HG03354 (cell line): ENCODE measurements around the gene PROK1.
"Not testable (repeated sequence)": the region's sequence is repeated elsewhere in the genome, so short reads cannot be mapped to it uniquely, and the experiment has no call there.

Source experiments
- ATAC-seq: cut with Tn5 transposase; IDR thresholded peaks from one replicate; pipeline ENCODE4 v1.9.1; 2021; ENCODE audit warnings: mild to moderate bottlenecking; ENCODE audit not compliant: unreplicated experiment, poor library complexity, severe bottlenecking

Gene PROK1

DNA sequence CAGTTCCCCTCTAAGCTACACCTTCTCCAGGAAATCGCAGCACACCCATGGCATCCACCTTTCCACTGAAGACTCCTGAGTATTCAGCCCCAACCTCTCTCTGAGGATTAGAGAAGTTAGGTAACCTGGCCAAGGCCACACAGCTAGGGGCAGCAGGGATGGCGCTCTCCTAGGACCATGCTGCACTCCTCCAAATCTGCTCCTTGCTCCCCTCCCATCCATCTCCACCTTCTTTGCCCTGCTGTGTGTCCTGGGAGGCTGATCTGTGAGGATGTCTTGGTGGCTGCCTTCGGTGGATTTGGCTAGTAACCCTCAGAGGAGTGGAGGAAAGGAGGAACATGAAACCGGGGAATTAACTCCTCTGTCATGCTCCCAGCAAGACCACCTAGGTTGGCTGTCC lies 20.0 kb upstream of the PROK1 start:
- ATAC-seq, result no peak

DNA sequence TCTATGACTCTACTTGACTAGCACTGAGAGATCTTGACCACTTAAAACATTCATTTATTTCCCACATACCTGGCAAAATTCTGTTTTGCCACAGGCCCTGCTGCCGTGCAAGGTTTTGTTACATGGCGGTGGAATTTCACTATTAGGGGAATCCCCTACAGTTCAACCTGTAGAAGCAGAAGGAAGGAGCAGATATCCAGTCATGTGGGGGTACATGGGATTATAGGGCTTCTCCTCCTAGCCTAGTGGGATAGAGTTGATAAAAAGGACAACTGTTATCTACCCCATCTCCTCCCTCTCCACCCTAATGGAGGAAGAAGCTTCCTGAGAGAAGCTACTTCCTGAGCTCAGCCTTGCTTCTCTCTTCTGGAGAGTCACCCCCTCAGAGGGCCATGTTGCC lies 17.7 kb upstream of the PROK1 start:
- ATAC-seq, result no peak

DNA sequence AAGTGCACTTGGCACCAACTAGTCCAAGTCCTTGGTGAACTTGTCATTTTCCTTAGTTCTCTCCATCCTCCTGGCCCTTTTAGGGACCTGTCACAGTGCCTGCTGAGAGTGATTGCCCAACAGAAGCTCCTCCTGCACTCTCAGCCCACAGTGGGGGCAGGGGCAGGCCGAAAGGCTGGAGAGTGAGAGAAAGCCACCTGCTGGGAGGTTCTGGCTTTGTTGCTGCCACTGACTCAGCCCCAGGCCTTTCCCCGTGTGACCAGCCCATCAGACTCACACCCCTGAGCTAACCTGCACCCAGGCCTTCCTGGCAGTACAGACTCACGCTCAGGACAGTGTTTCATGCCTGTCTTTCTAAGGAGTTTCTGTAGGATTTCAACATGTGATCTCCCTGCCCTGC lies 17.1 kb upstream of the PROK1 start:
- ATAC-seq, result no peak

DNA sequence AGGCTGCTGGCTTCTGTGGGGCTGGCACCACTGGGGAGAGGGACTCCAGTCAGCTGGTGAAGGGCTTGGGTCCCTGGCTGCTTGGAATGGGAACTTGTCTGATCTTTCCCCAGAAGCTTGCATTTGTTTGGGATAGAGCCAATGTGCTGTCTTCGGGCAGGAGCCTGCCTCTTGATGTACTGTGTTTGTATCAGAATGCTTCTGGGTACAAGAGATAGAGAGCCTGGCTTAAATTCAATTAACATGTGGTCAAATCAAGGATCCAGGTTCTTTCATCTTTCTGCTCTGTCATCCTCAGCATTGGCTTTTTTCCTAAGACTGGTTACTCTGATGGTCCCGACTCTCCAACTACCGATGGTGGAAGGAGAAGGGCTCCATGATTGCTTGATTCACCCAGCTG lies 16.0 kb upstream of the PROK1 start:
- ATAC-seq, result no peak

DNA sequence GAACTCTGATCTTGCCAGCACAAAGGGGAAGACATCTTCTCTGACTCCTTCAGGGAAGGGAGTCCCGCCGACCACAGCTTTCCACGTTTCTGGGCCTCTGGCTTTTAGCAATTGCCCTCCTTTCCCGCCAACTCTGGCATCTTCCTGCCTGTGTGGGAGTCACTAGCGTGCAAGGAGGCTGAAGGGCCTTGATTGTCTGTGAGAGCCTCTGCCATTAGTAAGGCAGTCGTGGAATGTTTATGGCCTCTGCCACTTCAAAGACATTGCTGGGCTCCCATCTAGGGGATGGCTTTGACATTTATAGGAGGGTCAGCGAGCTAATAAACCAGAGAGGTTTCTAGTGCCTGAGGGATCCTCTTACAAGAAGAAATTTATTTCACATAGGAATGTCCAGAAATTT lies 14.3 kb upstream of the PROK1 start:
- ATAC-seq, result no peak

DNA sequence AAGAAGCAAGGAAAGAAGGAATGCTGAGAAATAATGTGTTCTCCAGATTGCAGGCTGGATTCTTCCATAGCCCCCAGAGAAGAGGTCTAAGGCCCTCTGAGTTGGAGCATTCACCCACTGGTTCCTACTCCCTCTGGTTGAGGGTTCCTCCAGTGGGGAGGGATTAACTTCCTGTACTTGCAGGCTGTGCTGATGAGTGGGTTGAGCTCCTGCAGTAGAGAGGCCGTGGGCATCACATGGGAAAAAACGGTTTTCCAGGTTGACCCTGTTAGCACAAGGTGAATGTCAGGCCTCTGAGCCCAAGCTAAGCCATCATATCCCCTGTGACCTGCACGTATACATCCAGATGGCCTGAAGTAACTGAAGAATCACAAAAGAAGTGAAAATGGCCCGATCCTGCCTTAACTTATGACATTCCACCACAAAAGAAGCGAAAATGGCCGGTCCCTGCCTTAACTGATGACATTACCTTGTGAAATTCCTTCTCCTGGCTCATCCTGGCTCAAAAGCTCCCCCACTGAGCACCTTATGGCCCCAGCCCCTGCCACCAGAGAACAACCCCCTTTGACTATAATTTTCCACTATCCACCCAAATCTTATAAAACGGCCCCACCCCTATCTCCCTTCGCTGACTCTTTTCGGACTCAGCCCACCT lies 13.2 kb upstream of the PROK1 start:
- ATAC-seq, result not testable (repeated sequence)

DNA sequence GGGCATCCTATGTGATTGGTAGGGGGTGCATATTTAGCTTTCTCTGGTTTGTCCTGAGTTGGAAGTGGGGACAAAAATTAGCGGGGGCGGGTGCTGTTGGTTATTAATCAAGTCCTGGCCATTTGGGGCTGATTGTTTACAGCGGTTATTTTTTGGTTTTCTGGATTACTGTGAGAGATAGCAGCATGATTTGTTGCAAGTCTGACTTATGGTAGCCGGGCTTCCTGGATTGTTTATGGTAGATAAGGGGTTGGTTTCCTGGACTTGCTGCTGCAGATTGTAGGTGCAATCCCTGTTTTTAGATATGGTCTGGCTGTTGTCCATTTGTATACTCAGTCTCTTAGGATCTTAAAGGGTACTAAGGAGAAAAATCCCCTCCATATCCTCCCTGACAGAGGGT lies 12.1 kb upstream of the PROK1 start:
- no peak for ATAC-seq

DNA sequence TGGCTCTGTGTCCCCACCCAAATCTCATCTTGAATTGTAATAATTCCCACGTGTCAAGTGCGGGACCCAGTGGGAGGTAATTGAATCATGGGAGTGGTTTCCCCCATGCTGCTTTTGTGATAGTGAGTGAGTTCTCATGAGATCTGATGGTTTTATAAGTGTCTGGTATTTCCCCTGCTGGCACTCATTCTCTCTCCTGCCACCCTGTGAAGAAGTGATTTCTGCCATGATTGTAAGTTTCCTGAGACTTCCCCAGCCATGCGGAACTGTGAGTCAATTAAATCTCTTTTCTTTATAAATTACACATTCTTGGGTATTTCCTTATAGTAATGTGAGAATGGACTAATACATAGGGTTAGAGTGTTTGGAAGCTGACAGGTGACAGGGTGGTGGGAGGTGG lies 11.1 kb upstream of the PROK1 start:
- not testable (repeated sequence) for ATAC-seq

DNA sequence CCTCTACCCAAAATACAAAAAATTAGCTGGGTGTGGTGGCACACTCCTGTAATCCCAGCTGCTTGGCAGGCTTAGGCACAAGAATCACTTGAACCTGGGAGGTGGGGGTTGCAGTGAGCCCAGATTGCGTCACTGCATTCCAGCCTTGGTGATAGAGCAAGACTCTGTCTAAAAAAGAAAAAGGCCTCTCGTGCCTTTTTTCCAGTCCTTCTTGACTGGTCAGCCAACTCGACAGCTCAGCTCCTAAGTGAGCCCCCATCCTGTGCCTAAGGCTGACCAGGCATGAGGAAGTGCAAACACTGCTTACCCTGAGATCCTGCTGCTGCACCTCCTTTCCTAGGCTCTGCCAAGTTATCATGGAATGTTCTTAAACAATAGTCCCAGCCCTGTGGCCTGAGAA lies 10.1 kb upstream of the PROK1 start:
- ATAC-seq, result no peak

DNA sequence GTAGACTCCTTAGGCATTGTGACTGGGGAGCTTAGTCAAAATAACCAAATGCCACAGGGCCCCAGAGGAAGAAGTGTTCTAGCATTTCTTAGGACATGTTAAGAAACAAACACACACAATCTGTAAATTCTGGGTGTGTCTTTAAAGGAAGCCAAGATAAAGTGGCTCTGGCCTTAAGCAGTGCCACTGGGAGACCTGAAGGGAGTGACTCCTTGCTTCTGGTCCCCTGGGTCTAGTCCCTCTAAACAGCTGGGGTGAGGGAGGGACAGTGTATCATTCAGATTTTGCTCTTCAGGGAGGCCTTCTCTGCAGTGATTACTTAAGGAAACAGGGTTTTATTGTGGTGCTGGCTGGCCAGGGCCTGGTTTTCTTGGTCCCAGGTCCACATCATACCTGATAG lies 9.1 kb upstream of the PROK1 start:
- no peak for ATAC-seq

DNA sequence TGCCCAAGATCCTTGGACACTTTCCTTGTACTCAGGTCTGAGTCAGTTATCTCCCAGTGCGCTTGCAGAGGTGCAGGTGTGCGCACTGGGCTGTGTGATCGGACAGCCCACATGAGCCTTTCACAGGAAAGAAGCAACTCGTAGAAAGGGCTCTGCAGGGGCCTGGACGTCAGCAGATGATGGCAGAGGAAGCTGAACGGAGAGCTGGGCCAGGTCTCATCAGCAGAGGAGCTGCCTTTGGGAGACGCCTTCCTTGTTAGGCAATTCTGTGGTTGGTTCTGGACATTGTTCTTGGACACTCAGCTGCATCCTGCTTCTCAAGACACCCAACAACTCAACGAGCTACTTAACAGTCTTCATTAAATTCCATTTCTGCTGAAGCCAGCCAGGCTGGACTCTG lies 7.5 kb upstream of the PROK1 start:
- no peak for ATAC-seq

DNA sequence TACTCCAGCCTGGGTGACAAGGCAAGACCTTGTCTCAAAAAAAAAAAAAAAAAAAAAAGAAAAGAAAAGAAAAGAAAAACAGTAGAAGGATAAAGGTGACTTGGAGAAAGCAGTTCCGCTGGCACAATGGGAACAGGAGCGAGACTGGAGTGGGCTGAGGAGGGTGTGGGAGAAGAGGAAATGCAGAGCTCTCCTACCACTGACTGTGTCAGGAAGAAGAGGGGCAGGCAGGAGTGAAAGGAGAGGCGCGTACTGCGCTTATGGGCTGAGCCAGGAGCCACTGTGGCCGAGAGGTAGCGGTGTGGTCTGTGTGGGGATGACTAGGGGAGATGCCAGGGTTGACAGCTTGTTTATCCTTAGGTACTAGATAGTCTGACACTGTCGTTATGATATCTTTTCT lies 6.4 kb upstream of the PROK1 start:
- ATAC-seq, result no peak

DNA sequence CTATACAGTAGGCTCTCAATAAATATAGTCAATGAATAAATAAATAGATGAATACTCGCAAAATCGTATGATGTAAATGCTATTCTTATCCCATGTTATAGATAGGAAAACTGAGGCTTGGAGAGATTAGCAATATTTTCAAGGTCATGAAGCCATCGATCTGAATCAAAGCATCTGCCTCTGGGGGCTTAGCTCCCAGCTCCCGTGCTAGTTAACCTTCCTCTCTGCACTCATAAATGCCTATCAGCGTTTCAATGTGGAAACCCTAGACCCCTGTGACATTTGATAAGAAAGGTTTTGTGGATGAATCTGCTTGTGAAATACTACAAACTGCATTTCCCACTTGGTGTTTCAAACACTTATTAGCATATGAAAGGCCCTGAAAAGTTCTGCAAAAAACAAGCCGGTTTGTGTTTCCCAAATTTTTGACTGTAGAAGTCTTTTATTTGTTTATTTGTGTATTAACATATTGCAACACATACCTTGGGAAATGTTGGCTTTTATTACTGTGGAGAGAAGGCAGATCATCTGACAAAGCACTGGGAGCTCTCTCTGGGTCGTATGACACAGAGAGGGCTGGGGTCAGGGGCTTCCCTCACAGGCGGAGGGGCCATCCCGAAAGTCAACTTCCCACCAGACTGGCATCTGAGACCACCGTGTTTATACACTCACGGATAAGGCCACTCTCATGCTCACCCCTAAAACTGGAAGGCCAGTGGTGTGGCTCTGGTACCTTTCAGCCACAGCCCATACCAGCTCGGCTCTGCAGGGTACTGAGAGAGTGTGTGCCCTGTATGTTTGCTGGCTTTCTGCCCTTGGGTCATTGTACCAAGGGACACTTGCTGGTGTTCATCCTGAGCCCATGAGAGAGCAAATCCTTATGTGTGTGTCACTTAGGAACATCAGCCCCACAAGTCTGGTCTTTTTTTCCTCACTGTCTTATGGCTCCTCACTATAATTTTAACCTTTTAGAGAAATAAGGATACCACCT lies 993 bp upstream of the PROK1 start:
- no peak for ATAC-seq

DNA sequence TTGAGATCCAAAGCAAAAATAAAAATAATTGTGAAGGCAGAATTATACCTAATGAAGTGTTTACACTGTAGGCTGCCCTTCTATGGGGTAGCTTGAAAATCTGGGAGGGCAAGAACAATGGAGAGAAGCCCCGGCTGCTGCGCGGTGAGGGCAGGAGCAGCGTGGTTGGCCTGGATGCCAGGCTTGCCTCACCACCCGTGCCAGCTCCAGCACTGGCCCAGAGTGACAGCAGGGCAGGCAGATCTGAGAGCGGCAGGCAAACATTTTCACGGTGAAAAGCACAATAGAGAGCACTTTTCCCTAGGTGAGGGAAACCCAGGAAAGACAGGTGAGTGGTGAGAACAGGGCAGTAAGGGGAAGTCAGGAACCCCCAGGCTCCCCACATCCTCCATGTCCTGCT lies 1.4 kb downstream of the PROK1 start:
- no peak for ATAC-seq

DNA sequence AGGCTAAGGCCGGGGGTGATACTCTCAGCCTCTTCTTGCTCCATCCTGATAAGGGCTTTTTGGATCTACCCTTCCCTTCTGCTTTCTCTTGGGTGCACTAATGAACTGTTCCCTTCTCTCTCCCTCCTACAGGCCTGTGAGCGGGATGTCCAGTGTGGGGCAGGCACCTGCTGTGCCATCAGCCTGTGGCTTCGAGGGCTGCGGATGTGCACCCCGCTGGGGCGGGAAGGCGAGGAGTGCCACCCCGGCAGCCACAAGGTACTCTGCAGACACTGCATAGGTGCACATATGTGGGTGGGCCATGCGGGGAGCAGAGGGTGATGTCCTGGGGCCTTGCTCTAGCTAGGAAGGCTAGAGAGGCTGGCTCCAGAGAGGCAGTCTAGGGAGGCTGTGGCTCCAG lies 2.9 kb downstream of the PROK1 start:
- ATAC-seq, result no peak

DNA sequence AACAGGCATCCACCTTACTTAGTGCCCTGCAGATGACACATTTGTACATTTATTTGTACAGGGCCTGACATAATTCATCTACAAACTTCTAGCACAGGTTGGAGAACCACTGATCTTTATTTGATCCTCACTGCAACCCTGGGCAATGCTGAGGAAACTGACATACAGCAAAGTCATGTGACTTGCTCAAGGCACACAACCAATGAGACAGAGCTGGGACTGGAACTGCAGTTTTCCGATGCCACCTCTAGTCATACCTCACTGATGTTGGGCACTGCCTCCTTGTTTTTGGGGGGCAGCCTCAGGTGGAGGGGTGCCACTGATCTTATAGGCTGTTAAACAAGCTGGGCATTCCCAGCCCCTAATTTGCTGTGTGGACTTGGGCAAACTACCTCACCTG lies 3.4 kb downstream of the PROK1 start:
- ATAC-seq, result no peak

DNA sequence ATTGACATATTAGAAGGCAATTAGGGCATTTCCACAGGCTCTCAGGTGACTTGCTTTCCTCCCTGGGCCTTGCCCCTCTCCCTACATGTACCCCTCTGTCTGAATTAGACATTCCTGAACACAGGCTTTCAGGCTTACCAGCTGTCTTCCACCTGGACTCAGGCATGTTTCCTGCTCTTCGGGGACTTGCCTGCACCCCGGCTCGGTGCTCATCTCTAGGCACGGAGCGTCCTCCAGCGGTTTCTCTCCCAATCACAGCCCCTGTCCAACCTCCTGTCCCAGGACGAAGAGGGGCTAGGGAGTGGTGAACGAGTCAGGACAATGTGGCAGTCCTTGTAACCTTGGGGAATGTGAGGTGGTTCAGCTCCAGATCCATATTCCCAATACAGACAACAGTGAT lies 4.2 kb downstream of the PROK1 start:
- ATAC-seq, result no peak

DNA sequence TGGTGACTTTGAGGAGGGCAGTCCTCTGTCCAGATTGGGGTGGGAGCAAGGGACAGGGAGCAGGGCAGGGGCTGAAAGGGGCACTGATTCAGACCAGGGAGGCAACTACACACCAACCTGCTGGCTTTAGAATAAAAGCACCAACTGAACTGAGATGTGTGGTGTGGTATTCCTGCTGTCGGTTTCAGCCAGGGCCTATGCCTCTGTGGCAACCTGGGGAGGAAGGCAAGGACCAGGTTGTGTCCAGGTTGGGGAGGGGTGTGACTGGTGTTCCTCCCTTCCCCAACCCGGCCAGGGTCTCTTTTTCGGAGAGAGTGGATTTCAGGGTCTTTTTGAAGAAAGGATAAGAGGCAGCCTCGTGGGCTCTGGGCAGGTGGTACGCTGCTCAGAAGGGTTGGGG lies 6.3 kb downstream of the PROK1 start:
- no peak for ATAC-seq

DNA sequence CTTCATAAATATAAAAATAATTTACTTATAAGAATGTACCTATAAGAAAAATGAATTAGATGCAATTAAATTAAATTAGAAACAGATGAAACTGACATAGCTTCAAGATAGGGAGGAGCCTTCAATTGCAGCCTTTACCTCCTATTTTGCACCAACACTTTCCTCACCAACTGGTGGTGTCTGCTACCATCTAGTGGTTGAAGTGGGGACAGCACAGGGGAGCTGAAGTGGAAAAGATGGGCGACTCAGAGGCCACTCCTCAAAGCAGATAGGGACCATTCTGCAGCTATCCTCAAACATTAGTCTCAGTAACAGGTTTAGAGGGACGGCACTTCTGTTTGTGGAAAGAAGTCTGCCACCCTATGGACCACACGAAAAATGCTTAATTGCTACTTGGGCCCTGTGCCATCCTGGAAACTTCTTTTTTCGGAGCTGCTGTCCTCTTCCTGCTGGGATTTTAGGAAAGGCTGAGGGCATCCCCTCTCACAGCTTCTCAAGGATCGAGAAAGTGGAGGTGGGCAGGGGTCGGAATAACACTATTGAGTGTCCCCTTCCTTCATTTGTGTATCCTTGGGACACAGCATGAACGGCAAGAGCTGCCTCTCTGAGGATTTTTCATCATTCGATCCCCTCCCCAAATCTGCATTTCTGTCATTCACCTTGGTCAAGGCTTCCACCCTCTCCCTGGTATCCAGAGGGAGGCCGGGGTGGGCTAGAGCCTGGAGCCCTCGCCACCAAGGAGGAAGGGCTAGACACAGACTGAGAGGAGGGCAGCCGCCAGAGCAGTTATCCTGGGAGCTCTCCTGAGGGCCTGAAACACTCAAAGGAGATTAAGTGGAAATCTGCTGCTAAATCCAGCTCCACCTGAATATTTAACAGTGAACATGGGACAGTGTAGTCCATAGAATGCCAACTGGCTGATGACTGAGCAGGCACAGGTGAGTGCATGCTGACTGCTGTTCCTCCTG lies 9.6 kb downstream of the PROK1 start:
- peak; percentile 66 for ATAC-seq

DNA sequence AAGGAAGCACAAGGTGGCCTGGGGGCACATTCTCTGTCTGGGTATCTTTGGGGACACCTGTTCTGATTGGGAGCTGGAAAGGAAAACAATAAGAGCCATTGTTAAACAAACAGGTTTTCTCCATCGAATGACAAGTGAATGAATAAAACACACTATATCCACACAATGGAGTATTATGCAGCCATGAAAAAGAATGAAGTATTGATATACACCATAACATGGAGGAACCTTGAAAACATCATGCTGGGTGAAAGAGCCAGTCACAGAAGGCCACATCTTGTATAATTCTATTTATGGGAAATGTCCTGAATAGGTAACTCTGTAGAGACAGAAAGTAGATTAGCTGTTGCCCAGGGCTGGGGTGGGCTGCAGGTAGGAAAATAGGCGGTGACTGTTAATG lies 11.1 kb downstream of the PROK1 start:
- no peak for ATAC-seq
